ENCODE results near the gene XKR8. TPM values are rescaled to one million over a fixed set of nuclear protein-coding genes. Genes with fewer than 3 reads are reported as not detected.

Gene XKR8
- total and polyA plus RNA-seq, 8 donors = 0.58 to 33.9 (median 5.2) TPM

DNA sequence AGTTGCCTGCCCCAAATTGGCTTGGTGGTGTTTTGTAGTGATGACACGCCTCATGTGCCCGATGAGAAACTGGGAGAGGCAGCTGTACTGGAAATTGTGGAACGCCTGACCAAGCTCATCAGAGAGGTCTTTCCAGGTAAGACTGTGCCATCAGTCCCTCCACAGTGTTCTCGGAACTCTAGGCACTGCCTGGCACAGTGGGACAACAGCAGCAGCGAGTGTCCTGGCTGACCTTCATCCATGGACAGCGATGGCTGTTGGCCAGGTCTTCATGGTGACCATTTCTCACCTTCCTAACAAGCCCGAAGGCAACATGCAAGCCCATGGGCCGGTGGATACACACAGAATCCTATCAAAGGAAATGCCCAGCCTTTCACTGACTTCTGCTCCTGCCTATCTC is 10.7 kb upstream of the XKR8 start:
- no peak for DNase-seq
- Histone ChIP-seq H3K4me3 (no peak overlapping the region), H3K27ac (no peak overlapping the region), H3K36me3 (no peaks in the 10 kb centered on the region), H3K4me1 (peaks cover 0 to 13% (median 3%) of the 10 kb centered on the region in 4 donors), H3K9me3 (no peaks in the 10 kb centered on the region), H3K27me3 (no peaks in the 10 kb centered on the region)
- intact Hi-C loops (cut with DNase I; ENCODE audit: low total_unique reads) = no loop called here
- no peak for TF ChIP-seq POLR2A (IDR thresholded peaks at IDR 0.05)
- TF ChIP-seq CTCF (IDR thresholded peaks at IDR 0.05) = no peak
- TF ChIP-seq EP300 (IDR thresholded peaks at IDR 0.05) = no peak
- TF ChIP-seq POLR2AphosphoS5 (IDR thresholded peaks at IDR 0.05) = no peak
- 92 to 94% (median 93%) methylated on average over 6 to 8 of the region's 8 CpGs for WGBS, 5 donors

DNA sequence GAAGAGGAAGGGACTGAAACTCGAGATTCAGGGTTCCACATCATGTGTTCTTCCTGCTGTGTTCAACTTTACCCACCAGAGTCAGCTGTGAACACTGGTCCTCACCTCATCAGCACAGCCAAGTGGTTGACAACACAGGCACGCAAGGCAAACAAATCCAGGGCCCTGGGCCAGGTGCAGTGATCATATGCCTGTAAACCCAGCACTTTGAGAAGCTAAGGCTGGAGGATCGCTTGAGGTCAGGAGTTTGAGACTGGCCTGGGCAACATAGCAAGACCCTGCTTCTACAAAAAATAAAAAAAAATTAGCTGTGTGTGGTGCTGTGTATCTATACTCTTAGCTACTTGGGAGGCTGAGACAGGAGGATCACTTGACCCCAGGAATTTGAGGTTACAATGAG is 8.4 kb upstream of the XKR8 start:
- Histone ChIP-seq H3K4me3 (no peak overlapping the region), H3K36me3 (no peaks in the 10 kb centered on the region), H3K27me3 (no peaks in the 10 kb centered on the region), H3K27ac (peak overlapping the region; percentile 25 to 77 (median 51)), H3K4me1 (peaks cover 0 to 13% (median 3%) of the 10 kb centered on the region in 4 donors), H3K9me3 (no peaks in the 10 kb centered on the region)
- no peak for DNase-seq
- TF ChIP-seq POLR2AphosphoS5 (IDR thresholded peaks at IDR 0.05) = no peak
- no peak for TF ChIP-seq CTCF (IDR thresholded peaks at IDR 0.05)
- no peak for TF ChIP-seq EP300 (IDR thresholded peaks at IDR 0.05)
- no peak for TF ChIP-seq POLR2A (IDR thresholded peaks at IDR 0.05)
- intact Hi-C loops (cut with DNase I; ENCODE audit: low total_unique reads) = no loop called here
- WGBS, 5 donors = 35 to 80% (median 57%) methylated on average over 3 of the region's 3 CpGs

DNA sequence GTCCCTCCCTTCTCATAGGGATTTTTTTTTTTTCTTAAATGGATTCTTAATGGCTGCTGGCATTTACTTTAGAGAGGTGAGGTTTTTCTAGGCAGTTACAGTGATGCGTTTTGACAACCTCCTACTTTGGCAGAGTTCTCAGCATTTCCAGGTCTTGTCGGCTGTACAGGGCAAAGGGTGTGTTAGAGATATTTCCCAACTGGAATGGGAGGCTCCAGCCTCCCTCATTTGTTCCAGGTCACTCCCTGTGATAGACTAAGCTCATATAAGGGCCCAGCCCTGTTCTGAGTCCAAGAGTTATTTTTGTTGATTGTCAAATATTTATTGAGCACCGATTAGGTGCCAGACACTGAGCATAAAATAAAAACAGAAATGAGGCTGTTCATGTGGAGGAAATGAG is 7.6 kb upstream of the XKR8 start:
- DNase-seq = peak; percentile 41 to 65
- H3K9me3 ChIP-seq = no peaks in the 10 kb centered on the region

DNA sequence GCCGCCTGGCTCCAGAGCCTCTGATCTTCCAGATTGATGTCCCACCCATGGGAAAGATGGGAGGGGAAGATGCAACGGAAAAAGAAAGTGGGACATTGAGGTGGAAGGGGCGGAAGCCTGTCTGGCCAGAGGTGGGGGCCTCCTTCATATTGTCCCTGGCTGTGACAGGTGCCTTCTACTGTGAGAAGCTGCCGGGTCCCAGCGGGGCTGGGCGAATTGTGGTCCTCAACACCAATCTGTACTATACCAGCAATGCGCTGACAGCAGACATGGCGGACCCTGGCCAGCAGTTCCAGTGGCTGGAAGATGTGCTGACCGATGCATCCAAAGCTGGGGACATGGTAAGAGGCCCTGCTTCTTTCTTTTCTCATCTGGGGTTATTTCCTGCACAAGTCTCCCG is 5.6 kb upstream of the XKR8 start:
- H3K27me3 ChIP-seq = no peaks in the 10 kb centered on the region
- intact Hi-C loops (cut with DNase I; ENCODE audit: low total_unique reads) = no loop called here
- WGBS, 5 donors = 91 to 96% (median 95%) methylated on average over 10 of the region's 10 CpGs
- no peak for DNase-seq
- peaks cover 4 to 21% (median 8%) of the 10 kb centered on the region in 4 donors for H3K4me1 ChIP-seq
- H3K9me3 ChIP-seq = no peaks in the 10 kb centered on the region
- TF ChIP-seq CTCF (IDR thresholded peaks at IDR 0.05) = no peak
- TF ChIP-seq POLR2AphosphoS5 (IDR thresholded peaks at IDR 0.05) = no peak
- TF ChIP-seq EP300 (IDR thresholded peaks at IDR 0.05) = no peak
- TF ChIP-seq POLR2A (IDR thresholded peaks at IDR 0.05) = no peak
- no peak overlapping the region for H3K4me3 ChIP-seq
- H3K36me3 ChIP-seq = no peaks in the 10 kb centered on the region
- H3K27ac ChIP-seq = no peak overlapping the region

More for the DNA sequence above, 7.6 kb upstream of the XKR8 start:
- Histone ChIP-seq H3K27me3 (no peaks in the 10 kb centered on the region), H3K27ac (peak overlapping the region; percentile 25 to 81 (median 51)), H3K4me3 (no peak overlapping the region), H3K36me3 (no peaks in the 10 kb centered on the region), H3K4me1 (peaks cover 0 to 13% (median 3%) of the 10 kb centered on the region in 4 donors)
- WGBS, 5 donors = 28 to 51% (median 33%) methylated on average over 3 of the region's 3 CpGs
- TF ChIP-seq CTCF (IDR thresholded peaks at IDR 0.05) = no peak
- TF ChIP-seq EP300 (IDR thresholded peaks at IDR 0.05) = no peak
- peak in 2 of 3 donors; percentile 8 to 27 for TF ChIP-seq POLR2AphosphoS5 (IDR thresholded peaks at IDR 0.05)
- TF ChIP-seq POLR2A (IDR thresholded peaks at IDR 0.05) = no peak
- intact Hi-C loops (cut with DNase I; ENCODE audit: low total_unique reads) = no loop called here
